GM20000 (cell line): Measurements from ENCODE around the gene RNASET2.
"Not testable (repeated sequence)": the region's sequence is repeated elsewhere in the genome, so short reads cannot be mapped to it uniquely, and the experiment has no call there.

Experiments used
- DNase-seq: peaks from one replicate; pipeline ENCODE4 v3.0.0; 2012; ENCODE audit warnings: low spot score
- CTCF ChIP-seq: IDR thresholded peaks from 2 replicates; pipeline ENCODE4 v1.5.1; 2012; ENCODE audit warnings: mild to moderate bottlenecking, control low read depth; ENCODE audit errors: extremely low read depth, missing control alignments

The RNASET2 gene

GRCh38 chr6:166951670-166952060 lies 4.7 kb downstream of the RNASET2 start:
- no peak for TF ChIP-seq CTCF
- no peak for DNase-seq

- TF ChIP-seq CTCF, result peak; percentile 64
- DNase-seq, result peak; percentile 72
Observed at GRCh38 chr6:166950892-166951669, 5.3 kb downstream of the RNASET2 start.

- peak; percentile 76 for DNase-seq
- TF ChIP-seq CTCF, result no peak
Observed at GRCh38 chr6:166950443-166950821, 5.9 kb downstream of the RNASET2 start.

GRCh38 chr6:166949528-166950442 lies 6.6 kb downstream of the RNASET2 start:
- no peak for DNase-seq

GRCh38 chr6:166948724-166949123 lies 7.6 kb downstream of the RNASET2 start:
- DNase-seq, result not testable (repeated sequence)

More at GRCh38 chr6:166949528-166950442, 6.6 kb downstream of the RNASET2 start:
- no peak for TF ChIP-seq CTCF

GRCh38 chr6:166947251-166947650 lies 9.1 kb downstream of the RNASET2 start:
- TF ChIP-seq CTCF, result no peak
- no peak for DNase-seq

GRCh38 chr6:166946125-166946524 lies 10.2 kb downstream of the RNASET2 start:
- no peak for TF ChIP-seq CTCF
- no peak for DNase-seq
